ENCODE data around the gene CD101.

DNA sequence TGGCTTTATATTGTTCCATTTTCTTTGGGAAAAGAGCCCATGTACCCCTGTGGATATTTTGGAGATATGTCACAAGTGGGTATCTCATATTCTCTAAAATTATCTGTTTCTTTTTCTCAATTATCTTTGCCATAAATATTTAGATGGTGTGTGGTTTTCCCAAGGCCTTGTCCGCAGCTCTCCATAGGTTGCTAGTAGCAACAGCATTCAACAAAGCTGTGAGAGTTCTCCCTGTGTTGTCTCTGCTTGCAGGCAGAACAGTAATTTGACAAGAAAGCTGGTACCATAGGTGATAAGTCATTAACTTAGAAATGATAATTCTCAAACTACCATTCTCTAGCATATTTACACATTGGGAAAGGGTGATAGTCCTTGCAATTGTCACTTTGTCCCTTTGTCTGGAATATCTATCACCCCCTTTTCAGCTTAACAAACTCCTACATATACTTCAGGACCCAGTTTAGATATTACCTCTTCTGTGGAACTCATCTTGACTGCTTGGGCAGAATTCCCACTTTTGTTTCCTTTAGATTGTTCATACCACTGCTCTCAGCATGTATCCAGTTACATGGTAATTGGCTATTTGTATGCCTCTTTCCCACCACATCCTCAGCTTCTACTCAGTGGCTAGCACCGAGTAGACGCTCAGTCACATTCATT lies 8.9 kb downstream of the CD101 start:
- TF ChIP-seq, protein P1, sequence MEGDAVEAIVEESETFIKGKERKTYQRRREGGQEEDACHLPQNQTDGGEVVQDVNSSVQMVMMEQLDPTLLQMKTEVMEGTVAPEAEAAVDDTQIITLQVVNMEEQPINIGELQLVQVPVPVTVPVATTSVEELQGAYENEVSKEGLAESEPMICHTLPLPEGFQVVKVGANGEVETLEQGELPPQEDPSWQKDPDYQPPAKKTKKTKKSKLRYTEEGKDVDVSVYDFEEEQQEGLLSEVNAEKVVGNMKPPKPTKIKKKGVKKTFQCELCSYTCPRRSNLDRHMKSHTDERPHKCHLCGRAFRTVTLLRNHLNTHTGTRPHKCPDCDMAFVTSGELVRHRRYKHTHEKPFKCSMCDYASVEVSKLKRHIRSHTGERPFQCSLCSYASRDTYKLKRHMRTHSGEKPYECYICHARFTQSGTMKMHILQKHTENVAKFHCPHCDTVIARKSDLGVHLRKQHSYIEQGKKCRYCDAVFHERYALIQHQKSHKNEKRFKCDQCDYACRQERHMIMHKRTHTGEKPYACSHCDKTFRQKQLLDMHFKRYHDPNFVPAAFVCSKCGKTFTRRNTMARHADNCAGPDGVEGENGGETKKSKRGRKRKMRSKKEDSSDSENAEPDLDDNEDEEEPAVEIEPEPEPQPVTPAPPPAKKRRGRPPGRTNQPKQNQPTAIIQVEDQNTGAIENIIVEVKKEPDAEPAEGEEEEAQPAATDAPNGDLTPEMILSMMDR (IDR thresholded peaks at IDR 0.05) = no peak
- TF ChIP-seq POLR2A (IDR thresholded peaks at IDR 0.05) (no peak), EP300 (IDR thresholded peaks at IDR 0.05) (no peak)
